ENCODE results near the gene TNS4.

GRCh38 chr17:40466298-40466971 lies 35.0 kb downstream of the TNS4 start:
- no peak for TF ChIP-seq POLR2A (IDR thresholded peaks at IDR 0.05; ENCODE audit: low read length)
- TF ChIP-seq SMC3 (IDR thresholded peaks at IDR 0.05) = no peak
- no peak for TF ChIP-seq CEBPB (IDR thresholded peaks at IDR 0.05)
- no peak for TF ChIP-seq MAFK (IDR thresholded peaks at IDR 0.05; ENCODE audit: partially characterized antibody)
- TF ChIP-seq, protein P1, sequence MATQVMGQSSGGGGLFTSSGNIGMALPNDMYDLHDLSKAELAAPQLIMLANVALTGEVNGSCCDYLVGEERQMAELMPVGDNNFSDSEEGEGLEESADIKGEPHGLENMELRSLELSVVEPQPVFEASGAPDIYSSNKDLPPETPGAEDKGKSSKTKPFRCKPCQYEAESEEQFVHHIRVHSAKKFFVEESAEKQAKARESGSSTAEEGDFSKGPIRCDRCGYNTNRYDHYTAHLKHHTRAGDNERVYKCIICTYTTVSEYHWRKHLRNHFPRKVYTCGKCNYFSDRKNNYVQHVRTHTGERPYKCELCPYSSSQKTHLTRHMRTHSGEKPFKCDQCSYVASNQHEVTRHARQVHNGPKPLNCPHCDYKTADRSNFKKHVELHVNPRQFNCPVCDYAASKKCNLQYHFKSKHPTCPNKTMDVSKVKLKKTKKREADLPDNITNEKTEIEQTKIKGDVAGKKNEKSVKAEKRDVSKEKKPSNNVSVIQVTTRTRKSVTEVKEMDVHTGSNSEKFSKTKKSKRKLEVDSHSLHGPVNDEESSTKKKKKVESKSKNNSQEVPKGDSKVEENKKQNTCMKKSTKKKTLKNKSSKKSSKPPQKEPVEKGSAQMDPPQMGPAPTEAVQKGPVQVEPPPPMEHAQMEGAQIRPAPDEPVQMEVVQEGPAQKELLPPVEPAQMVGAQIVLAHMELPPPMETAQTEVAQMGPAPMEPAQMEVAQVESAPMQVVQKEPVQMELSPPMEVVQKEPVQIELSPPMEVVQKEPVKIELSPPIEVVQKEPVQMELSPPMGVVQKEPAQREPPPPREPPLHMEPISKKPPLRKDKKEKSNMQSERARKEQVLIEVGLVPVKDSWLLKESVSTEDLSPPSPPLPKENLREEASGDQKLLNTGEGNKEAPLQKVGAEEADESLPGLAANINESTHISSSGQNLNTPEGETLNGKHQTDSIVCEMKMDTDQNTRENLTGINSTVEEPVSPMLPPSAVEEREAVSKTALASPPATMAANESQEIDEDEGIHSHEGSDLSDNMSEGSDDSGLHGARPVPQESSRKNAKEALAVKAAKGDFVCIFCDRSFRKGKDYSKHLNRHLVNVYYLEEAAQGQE (IDR thresholded peaks at IDR 0.05) = no peak; the same call in 1 of the 2 replicates
- TF ChIP-seq CTCF (IDR thresholded peaks at IDR 0.05) = no peak
